Measurements from ENCODE around the gene TMC1.
A peak's percentile ranks its signal among the peaks of the same experiment; 100 is the strongest.
"Not testable (repeated sequence)": the region's sequence is repeated elsewhere in the genome, so short reads cannot be mapped to it uniquely, and the experiment has no call there.

TMC1 gene

DNA sequence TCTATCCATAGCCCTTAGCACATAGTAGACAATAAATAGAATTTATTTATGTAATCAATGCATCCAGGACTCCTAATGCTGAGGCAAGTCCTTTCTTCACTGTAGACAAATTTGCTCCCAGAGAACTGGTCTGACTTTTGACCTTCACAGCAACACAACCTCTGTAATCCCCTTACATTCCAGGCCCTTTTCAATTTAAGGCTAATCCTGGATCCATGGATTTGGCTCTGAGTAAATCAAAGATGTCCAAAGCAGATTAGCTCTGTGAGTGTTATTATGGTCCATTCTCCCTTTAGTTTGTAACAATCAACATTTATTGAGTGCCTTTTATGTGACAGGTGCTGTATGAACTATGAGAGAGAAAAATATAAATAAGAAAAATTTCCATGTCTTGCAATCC is 27.4 kb upstream of the TMC1 start:
- no peaks in the 10 kb centered on the region for H3K36me3 Mint-ChIP-seq
- DNase-seq = no peak
- no peak overlapping the region for H3K27ac Mint-ChIP-seq
- ATAC-seq (replicated peaks) = no peak
- no peaks in the 10 kb centered on the region for H3K9me3 Mint-ChIP-seq
- H3K4me1 Mint-ChIP-seq = no peaks in the 10 kb centered on the region
- H3K4me3 Mint-ChIP-seq = no peak overlapping the region
- peaks cover 13 to 32% of the 10 kb centered on the region in 2 donors for H3K27me3 Mint-ChIP-seq

DNA sequence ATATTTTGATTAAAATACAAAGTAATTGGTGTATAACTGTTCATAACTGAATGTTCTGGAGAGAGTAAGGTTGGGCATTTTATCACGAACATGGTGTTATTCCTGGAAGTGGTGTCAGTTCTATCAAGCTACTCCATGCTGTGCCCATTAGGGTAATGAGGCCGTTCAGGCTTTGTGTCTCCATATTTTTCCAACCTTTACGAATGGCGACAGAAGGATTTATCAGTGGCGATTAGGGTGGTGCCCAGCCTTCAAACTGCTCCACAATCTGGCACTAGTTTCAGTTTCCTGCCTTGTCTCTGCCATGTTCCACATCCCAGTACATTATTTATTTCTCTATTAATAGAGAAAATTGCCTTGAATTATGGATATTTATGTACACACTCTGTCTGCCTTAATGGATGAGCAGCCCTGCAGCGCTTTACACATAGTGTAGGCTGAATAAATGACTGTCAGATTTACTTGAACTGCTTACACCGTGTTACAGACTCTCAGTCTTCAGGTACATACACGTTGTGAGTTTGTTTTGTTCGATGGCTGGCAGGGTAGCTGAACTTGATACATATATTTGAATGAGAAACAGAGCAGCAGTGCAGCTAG is 23.9 kb upstream of the TMC1 start:
- Mint-ChIP-seq H3K4me1 (no peaks in the 10 kb centered on the region), H3K9me3 (peaks cover 0 to 5% of the 10 kb centered on the region in 2 donors), H3K36me3 (no peaks in the 10 kb centered on the region), H3K27me3 (peaks cover 16 to 20% of the 10 kb centered on the region in 2 donors), H3K4me3 (no peak overlapping the region), H3K27ac (no peak overlapping the region)
- no peak for DNase-seq
- no peak for ATAC-seq (replicated peaks)

DNA sequence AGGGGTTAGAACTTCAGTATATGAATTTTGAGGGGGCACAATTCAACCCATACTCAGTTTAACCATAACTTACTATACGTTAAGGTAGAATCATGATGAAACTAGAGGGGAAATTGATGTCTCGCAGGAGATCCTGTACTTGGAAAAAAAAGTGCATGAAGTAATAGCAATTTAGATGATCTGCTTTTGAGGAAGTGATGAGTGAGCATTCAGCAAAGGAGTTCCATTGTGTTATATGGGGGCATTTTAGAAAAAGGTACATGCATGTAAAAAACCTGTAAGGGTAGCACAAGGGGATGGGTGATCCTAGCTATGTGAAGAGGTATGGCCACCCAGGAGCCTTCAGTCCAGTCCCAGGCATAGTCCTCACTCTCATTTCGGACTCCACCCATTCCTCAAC is 14.8 kb upstream of the TMC1 start:
- ATAC-seq (replicated peaks) = no peak
- H3K4me3 Mint-ChIP-seq = no peak overlapping the region
- H3K36me3 Mint-ChIP-seq = no peaks in the 10 kb centered on the region
- no peak overlapping the region for H3K27ac Mint-ChIP-seq
- no peaks in the 10 kb centered on the region for H3K4me1 Mint-ChIP-seq
- no peaks in the 10 kb centered on the region for H3K9me3 Mint-ChIP-seq
- H3K27me3 Mint-ChIP-seq = no peaks in the 10 kb centered on the region
- no peak for DNase-seq

DNA sequence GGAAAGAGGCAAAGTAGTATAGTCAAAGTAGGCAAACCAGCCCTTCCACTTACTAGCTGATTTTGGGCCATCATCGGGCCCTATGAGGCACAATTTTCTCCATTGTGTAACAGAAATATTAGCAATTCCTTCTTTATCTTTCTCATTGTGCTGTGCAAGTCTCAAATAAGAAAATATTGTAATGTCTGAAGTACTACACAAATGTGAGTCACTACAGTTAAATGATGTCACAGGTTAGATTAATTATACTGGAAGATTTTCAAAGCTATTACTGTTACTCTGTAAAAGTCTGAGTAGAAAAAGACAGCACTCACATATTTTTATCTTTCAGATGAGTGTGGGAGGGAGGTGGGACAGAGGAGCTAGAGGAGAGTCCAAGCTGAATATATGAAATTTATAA is 12.4 kb upstream of the TMC1 start:
- ATAC-seq (replicated peaks) = no peak
- no peak for DNase-seq
- Mint-ChIP-seq H3K27me3 (no peaks in the 10 kb centered on the region), H3K27ac (no peak overlapping the region), H3K9me3 (no peaks in the 10 kb centered on the region), H3K4me1 (no peaks in the 10 kb centered on the region), H3K4me3 (no peak overlapping the region), H3K36me3 (no peaks in the 10 kb centered on the region)

DNA sequence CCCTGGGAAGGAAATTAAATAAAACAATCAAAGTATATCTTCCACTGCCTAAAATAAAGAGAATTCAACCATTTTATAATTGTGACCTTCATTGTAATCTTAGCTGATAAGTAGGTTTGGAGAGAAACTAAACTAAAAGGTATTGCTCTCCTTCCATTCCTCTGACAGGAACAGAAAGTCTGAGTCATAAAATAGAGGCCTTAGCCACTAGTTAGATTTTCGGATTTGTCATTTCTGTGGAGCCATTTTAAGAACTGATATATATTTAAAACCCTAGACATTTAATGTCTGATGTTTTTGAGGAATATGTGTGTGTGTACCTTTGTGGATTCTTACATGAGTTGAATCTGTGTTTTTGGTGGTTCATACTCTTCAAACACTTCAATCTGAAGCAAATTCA is 11.8 kb upstream of the TMC1 start:
- peak overlapping the region in 1 of 2 donors; percentile 27 for H3K4me3 Mint-ChIP-seq
- no peaks in the 10 kb centered on the region for H3K36me3 Mint-ChIP-seq
- H3K9me3 Mint-ChIP-seq = no peaks in the 10 kb centered on the region
- no peaks in the 10 kb centered on the region for H3K27me3 Mint-ChIP-seq
- no peak overlapping the region for H3K27ac Mint-ChIP-seq
- DNase-seq (no peak), ATAC-seq (replicated peaks) (peak; percentile 49 to 73)
- no peaks in the 10 kb centered on the region for H3K4me1 Mint-ChIP-seq

DNA sequence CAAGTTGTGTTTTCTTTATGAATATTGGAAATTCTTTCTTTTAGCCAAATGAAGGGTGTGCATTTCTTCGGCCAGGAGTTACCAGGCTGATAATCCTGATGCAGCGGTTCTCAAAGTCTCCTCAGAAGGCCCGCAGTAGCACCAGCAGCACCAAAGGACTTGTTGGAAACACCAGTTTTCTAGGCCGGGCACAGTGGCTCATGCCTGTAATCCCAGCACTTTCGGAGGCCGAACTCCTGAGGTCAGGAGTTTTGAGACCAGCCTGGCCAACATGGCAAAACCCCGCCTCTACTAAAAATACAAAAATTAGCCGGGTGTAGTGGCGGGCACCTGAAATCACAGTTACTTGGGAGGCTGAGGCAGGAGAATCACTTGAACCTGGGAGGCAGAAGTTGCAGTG is 397 bp upstream of the TMC1 start:
- H3K4me3 Mint-ChIP-seq; ATAC-seq (replicated peaks); H3K27me3 Mint-ChIP-seq; H3K27ac Mint-ChIP-seq; DNase-seq; H3K36me3 Mint-ChIP-seq; H3K4me1 Mint-ChIP-seq; H3K9me3 Mint-ChIP-seq: not testable (repeated sequence)

DNA sequence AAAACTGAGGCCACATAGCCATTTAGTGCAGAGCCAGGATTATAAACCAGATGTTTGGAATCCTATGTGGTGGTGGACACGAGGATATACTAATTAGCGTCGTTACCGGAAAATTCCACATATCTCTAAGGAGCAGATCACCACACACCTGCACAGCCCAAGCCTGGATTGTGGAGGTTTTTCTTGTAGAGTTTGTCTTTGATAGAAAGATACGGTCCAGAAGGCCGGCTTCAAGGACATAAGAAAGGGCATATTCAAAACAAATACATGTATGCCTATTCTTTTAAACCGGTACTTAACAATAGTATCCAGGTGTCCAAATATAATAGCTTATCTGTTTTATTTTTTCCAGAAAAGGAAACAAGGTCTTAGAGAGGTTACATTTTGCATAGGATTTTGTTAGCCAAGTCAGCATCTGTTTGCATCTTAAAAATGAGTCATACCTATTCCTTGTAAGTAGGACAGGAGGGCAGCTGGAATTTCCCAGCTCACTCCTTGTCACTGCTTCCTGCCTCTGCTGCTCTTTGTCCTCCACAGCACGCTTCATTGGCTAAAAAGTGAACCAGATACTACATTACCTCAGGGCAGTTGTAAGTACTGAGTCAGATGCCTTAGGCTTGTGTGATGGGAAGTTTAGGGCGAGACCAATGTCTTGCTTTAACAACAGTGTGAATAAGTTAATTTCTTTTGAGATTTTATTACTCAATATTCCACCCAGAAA is 3.6 kb downstream of the TMC1 start:
- peak; percentile 70 to 80 for ATAC-seq (replicated peaks)
- no peak overlapping the region for H3K27ac Mint-ChIP-seq
- H3K9me3 Mint-ChIP-seq = no peaks in the 10 kb centered on the region
- H3K4me3 Mint-ChIP-seq = no peak overlapping the region
- peaks cover 6 to 13% of the 10 kb centered on the region in 2 donors for H3K27me3 Mint-ChIP-seq
- H3K4me1 Mint-ChIP-seq = peaks cover 13 to 29% of the 10 kb centered on the region in 2 donors
- DNase-seq = peak; percentile 18
- H3K36me3 Mint-ChIP-seq = no peaks in the 10 kb centered on the region

DNA sequence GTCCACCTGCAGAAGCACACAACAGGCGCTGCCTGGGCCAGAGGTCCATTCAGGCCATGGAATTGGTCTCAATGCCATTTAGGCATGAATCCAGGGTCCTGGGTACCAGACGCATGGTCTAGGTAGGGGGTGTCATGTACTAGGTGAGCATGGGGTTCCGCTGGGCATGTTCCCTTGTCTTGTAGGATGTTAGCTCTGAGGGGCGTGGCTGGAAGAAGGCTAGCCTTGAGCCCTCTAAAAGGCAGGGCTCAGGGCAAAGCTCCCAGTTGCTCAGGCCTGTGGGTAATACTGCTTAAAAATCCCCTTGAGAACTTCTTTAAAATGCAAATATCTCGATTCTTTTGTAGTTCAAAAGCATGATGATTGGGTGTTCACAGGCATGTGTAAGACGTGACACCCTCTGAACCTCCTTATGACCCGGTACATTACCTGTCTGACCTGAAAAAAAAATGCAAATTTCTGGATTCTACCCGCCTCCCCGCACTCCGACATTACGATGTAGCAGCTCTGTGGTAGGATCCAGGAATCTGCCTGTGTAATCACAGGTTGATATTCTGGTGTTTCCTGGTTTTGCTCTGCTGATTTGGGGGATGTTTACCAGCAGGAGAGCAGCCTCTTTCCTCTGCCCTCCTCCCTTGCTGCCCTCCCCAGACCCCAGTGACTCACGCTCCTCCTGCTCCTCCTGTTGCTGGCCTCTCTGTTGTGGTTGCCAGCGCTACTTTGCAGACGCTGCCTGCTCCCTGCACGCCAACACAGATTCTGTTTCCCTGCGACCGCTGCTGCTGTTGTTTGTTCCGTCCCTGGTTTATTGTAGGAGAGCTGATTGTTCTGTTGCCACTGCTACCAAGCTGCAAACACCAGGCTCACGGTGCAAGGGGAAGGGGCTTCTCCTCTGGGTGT is 5.7 kb downstream of the TMC1 start:
- Mint-ChIP-seq H3K9me3 (no peaks in the 10 kb centered on the region), H3K4me3 (peak overlapping the region; percentile 77 to 80), H3K36me3 (no peaks in the 10 kb centered on the region), H3K27ac (peak overlapping the region; percentile 65), H3K27me3 (peaks cover 2 to 13% of the 10 kb centered on the region in 2 donors), H3K4me1 (peaks cover 13 to 29% of the 10 kb centered on the region in 2 donors)
- peak; percentile 80 to 85 for ATAC-seq (replicated peaks)
- peak; percentile 6 for DNase-seq

DNA sequence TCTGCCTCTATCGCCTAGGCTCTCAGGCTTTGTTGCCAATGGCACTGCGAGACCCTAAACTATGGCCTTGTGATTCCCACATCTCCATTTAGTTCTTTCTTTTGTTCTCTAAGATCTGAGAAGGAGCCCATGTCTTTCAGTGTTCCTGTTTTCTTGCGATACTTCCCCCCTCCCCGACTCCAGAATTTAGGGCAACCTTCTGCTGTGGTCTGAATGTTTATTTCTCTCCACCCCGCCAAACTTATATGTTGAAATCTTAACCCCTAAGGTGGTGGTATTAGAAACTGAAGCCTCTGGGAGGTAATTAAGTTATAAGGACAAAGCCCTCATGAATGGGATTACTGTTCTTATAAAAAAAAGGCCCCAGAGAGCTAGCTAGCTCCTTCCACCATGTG is 6.4 kb downstream of the TMC1 start:
- Mint-ChIP-seq H3K9me3 (no peaks in the 10 kb centered on the region), H3K27me3 (peaks cover 0 to 14% of the 10 kb centered on the region in 2 donors), H3K27ac (no peak overlapping the region), H3K4me1 (peaks cover 13 to 29% of the 10 kb centered on the region in 2 donors), H3K4me3 (peak overlapping the region; percentile 77 to 80), H3K36me3 (no peaks in the 10 kb centered on the region)
- DNase-seq (no peak), ATAC-seq (replicated peaks) (no peak)

DNA sequence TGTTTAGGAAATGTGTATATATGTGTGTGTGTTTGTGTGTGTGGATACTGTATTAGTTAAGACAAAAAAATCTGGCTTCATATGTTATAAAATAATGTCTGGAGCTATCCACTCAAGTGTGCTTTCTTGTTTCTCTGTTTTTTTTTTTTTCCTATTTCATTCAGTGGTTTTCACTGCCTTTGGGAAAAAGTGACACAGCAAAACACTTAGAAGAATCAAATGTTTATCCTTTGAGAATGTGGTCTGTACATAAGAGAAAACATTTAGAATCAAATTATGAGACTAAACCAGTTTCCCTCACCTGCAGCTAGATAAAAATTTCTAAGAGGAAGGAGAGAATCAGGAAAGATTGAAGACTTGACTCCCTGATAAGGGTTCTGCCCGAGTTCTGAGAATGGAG is 8.1 kb downstream of the TMC1 start:
- Mint-ChIP-seq H3K4me3 (no peak overlapping the region), H3K9me3 (no peaks in the 10 kb centered on the region), H3K27me3 (peaks cover 0 to 17% of the 10 kb centered on the region in 2 donors), H3K4me1 (peaks cover 13 to 29% of the 10 kb centered on the region in 2 donors), H3K27ac (no peak overlapping the region), H3K36me3 (no peaks in the 10 kb centered on the region)
- DNase-seq (no peak), ATAC-seq (replicated peaks) (no peak)

DNA sequence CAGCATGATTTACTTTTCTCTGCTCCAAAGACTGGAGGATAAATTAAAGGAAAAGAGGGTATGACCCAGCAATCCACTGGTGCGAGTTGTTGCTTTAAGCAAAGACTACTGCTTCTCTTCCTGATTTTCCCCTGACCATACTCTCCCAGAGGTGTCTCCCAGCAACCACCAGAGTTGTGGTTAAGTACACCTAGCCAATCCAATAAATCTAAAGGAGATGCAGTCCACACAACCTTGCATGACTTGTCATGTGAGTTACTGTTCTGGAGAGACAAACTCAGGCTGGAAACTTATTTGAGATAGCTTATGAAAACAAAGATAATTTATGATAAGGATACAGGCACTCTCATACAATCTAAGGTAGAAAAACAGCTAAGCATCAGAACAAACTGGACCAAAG is 11.9 kb downstream of the TMC1 start:
- H3K9me3 Mint-ChIP-seq = peaks cover 1 to 3% of the 10 kb centered on the region in 2 donors
- peaks cover 5 to 13% of the 10 kb centered on the region in 2 donors for H3K27me3 Mint-ChIP-seq
- H3K4me1 Mint-ChIP-seq = no peaks in the 10 kb centered on the region
- DNase-seq (no peak), ATAC-seq (replicated peaks) (no peak)
- no peak overlapping the region for H3K4me3 Mint-ChIP-seq
- no peak overlapping the region for H3K27ac Mint-ChIP-seq
- peaks cover 0 to 3% of the 10 kb centered on the region in 2 donors for H3K36me3 Mint-ChIP-seq

DNA sequence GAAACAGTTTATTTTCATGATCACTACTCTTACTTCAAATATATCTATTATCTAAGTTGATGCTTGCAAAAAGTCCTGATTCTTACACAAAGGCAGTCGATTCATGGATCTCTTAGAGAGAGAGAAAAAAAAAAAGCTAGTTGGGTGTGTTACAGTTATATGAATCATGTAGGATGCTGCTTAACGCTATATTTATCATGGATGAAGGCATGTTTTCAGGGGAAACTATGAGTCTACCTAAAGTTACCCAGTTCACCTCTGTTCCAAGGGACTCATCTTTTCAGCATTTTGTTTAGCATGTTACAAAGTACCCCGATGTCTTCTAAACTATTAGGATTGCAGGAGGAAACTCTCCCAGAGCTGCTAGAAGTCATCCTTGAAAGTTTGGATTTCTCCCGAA is 13.5 kb downstream of the TMC1 start:
- peaks cover 1 to 3% of the 10 kb centered on the region in 2 donors for H3K9me3 Mint-ChIP-seq
- no peak overlapping the region for H3K4me3 Mint-ChIP-seq
- no peak for DNase-seq
- H3K36me3 Mint-ChIP-seq = peaks cover 0 to 3% of the 10 kb centered on the region in 2 donors
- H3K4me1 Mint-ChIP-seq = no peaks in the 10 kb centered on the region
- peaks cover 12 to 13% of the 10 kb centered on the region in 2 donors for H3K27me3 Mint-ChIP-seq
- H3K27ac Mint-ChIP-seq = no peak overlapping the region
- ATAC-seq (replicated peaks) = no peak

DNA sequence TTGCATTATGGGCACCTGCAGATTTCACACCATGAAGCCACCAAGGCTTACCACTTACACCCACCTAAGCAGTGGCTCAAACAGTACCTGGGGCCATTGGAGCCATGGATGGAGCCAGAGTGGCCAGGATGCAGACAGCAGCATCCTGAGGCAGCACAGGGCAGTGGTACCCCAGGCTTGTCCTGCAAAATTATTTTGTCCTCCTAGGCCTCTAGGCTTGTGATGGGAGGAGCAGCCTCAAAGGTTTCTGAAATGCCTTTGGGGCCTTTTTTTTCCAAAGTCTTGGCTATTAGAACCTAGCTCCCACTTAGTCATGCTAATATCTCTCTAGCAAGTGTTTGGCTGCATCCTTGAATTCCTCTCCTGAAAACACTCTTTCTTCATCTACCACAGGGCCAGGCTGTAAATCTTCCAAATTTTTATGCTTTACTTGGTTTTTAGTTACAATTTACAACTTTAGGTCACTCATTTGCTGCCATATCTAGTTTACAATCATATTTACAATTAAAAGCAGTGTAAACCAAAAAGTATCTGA is 15.7 kb downstream of the TMC1 start:
- peaks cover 0 to 3% of the 10 kb centered on the region in 2 donors for H3K36me3 Mint-ChIP-seq
- no peak overlapping the region for H3K27ac Mint-ChIP-seq
- no peak for ATAC-seq (replicated peaks)

DNA sequence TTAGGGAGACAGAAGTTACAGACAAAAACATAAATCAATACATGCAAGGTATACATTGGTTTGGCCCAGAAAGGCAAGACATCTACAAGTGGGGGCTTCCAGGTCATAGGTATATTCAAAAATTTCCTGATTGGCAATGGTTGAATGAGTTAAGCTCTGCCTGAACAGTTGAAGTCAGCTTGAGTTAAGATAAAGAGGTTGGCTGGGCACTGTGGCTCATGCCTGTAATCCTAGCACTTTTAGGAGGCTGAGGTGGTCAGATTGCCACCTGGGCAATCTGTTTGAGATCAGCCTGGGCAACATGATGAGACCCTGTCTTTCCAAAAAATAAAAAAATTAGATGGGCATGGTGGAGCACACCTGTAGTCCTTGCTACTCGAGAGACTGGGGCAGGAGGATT is 16.3 kb downstream of the TMC1 start:
- no peak overlapping the region for H3K27ac Mint-ChIP-seq
- peaks cover 16 to 22% of the 10 kb centered on the region in 2 donors for H3K27me3 Mint-ChIP-seq
- H3K36me3 Mint-ChIP-seq = peaks cover 0 to 3% of the 10 kb centered on the region in 2 donors
- peaks cover 1 to 3% of the 10 kb centered on the region in 2 donors for H3K9me3 Mint-ChIP-seq
- ATAC-seq (replicated peaks) (no peak), DNase-seq (no peak)
- H3K4me1 Mint-ChIP-seq = no peaks in the 10 kb centered on the region
- H3K4me3 Mint-ChIP-seq = no peak overlapping the region

More for the DNA sequence above, 15.7 kb downstream of the TMC1 start:
- H3K9me3 Mint-ChIP-seq = peaks cover 1 to 3% of the 10 kb centered on the region in 2 donors
- no peak for DNase-seq
- H3K27me3 Mint-ChIP-seq = peaks cover 16 to 22% of the 10 kb centered on the region in 2 donors
- H3K4me1 Mint-ChIP-seq = no peaks in the 10 kb centered on the region
- no peak overlapping the region for H3K4me3 Mint-ChIP-seq

All from stimulated activated naive B cell treated with anti-CD40 and anti-IgM and Interleukin-4, amounts not matched to agents 10 μg/mL and 1 μg/mL and 100 μg/mL, for 72 hours (primary cell).